NCI-H2227 (cell line): ENCODE data around the gene PSD.
A peak's percentile ranks its signal among the peaks of the same experiment; 100 is the strongest.

Source experiments
- DNase-seq: peaks from one replicate; lab custom pipeline; 2025; ENCODE audit not compliant: unreplicated experiment; lab: John Stamatoyannopoulos, UW

The PSD gene

DNA sequence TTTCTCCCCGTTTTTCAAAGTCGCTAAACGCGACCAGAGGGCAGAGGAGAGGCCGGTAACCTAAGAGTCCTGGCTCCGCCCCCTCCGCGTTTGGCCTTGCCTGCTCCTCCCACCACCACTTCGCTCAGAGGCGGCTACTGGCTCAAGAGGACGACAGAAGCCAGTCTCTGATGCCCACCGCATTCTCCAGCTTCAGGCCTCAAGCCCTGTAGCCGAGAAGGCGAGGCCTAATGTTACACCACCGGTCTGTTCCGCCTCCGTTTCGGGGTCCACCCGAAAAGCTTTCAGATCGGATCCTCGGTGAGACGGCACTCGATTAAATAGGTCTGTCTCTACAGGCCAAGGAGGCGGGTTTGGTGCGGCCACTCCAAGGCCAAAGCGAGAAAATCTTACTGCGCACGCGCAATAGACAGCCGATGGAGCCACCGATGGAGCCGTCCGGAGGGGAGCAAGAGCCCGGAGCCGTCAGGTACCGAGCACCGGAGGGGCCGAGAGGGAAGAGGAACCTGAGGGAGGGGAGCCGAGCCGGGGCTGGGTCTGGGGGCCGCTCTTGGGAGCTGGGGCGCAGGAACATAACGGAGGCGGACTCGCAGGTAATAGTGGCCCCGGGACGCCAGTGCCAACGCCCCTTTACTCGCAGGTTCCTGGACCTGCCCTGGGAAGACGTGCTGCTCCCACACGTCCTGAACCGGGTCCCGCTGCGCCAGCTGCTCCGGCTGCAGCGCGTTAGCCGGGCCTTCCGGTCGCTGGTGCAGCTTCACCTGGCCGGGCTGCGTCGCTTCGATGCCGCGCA lies 2.3 kb upstream of the PSD start, which contains the start of gene FBXL15:
TSS of gene FBXL15 (plus strand) at position 123 of the 793 bp plus-strand sequence. CDS start at position 417, 294 bp downstream.
- DNase-seq = peak; percentile 97

GRCh38 chr10:102420181-102420713 lies 1.7 kb upstream of the PSD start:
- no peak for DNase-seq

GRCh38 chr10:102419269-102420180 lies 940 bp upstream of the PSD start:
- DNase-seq = peak; percentile 88

- DNase-seq = no peak
Observed at GRCh38 chr10:102416695-102417094, 1.9 kb downstream of the PSD start.

- no peak for DNase-seq
Observed at GRCh38 chr10:102416283-102416682, 2.3 kb downstream of the PSD start.

- DNase-seq = no peak
Observed at GRCh38 chr10:102414749-102415148, 3.8 kb downstream of the PSD start.

- no peak for DNase-seq
Observed at GRCh38 chr10:102413806-102414561, 4.6 kb downstream of the PSD start.

DNA sequence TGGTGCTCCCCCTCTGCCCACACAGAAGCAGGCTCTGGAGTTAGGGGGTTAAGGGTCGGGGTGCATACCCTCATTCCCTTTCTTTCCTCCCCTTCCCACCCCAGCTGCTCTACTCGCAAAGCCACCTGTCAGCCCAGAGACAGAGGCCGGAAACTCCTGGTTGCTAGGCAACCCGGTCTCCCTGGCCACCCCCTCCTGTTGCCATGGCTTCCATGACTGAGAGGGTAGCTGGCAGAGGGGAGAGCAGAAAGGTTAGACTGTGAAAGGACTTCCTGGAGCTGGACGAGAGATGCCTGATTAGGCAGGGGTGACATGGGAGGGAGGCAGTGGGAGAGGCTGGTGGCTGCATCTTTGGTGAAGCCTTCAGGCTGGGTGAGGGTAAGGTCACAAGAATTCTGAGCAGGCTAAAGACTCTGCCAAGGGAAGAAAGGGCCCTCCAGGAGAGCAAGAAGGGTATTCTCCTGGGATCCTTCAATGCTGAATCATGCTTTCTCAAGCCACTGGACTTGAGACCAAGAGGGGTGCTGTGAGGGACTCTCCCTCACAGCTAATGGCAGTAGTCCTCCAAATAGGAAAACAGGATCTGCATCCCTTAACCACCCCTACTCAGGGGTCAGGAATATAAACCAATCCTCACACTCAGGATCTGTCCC lies 5.4 kb downstream of the PSD start:
- DNase-seq = peak; percentile 88

- no peak for DNase-seq
Observed at GRCh38 chr10:102412293-102412692, 6.3 kb downstream of the PSD start.

DNA sequence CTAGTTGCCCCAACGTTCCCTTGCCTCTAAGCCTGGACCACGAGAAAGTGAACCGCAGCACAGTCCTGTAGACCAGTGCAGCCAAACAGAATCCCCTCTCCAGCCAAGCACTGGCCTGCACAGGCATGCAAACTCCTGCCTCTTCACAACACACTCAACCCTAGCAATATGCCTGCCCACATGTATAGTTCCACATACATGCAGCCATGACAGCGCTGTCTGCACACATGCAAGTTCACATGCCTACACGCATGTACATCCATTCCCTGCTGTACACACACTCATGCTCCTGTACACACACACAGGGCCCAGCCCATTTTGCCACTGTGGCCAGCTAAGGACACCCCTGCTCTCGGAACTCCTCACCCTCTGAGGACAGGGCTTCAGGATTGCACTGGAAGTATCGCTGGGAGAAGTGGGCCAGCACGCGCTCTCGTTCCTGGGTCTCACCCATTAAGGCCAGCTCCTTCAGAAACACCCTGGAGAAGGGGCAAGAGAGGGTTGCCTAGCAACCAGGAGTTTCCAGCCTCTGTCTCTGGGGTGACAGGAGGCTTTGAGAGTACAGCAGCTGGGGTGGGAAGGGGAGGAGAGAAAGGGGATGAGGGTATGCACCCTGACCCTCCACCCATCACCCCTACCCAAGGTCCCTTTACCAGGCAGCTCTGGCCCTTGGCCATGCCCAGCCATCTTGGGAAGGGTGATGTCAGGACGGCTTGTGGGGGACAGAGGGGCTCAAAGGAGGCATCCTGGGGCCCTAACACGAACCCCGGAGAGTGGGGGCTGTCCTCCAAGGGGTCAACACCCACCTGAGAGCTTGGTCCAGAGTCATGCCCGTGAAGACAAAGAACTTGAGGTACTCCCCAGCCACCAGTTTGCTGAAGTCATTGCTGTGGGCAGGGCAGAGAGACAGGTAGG lies 7.0 kb downstream of the PSD start:
- peak; percentile 25 for DNase-seq

DNA sequence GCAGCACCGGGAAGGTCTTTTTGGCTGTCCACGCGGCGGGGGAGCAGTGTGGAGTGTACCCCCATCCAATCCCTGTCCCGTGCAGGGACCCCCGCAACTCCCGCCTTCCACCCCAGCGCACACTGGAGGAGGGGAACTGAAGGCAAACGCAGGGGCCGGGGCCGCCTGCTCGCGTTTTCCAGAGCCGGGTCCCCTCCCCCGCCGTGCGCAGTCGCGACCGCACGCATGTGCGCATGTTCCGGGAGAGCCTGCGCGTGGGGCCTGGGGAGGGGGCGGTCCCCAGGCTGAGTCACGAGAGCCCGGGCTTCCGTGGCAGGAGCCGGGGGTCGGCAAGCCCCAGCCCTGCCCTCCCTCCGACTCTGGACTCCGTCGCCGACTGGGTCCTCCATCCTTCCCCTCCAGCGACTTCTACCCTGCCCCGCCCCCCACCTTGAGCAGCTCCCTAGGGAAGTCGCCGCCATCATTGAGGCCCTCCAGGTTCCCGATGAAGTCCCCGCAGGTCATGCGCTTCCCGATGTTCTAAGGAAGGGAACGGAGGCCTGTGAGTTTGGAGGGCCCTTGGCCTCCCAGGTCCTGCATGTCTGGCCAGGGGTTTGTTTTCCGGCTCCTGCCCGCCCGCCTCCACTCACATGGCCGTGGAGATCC lies 8.0 kb downstream of the PSD start:
- DNase-seq = peak; percentile 48

DNA sequence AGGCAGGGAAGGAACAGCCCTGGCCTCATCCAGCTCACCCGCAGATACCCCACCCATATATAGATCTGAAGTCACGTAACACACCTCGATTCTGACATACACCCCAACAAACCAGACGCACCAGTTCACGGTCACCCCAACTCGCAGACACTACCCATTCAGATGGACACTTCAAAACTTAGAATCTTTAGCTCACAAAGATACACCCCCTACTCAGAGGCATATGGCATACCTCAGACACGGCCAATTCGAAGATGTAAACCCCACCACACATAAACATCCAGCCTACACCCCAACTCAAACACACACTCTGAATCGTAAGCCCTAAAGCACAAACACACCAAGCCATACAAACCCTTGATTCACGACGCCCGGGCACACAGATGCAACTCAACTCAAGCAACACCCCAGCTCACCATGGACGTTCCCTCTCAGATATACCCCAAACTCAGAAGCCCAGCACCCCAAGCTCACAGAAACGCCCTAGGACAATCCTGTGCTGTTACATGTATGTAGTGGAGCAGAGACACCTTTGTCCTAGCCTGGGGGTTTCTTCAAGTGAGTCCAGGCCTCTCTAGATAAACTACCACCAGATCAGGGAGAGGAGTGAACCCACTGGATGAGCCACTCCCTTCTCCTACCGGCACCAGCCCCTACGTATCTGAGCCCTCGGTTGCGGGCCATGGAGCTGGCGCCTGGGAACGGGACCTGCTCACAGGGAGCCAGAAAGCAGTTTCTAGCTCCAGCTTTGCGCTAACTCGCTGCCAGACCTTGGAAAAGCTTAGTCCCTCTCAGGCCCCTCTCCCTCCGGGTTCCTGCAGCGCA lies 8.8 kb downstream of the PSD start:
- peak; percentile 28 for DNase-seq

- DNase-seq = peak; percentile 75
Observed at GRCh38 chr10:102408728-102409603, 9.6 kb downstream of the PSD start.

GRCh38 chr10:102408131-102408727 lies 10.4 kb downstream of the PSD start:
- no peak for DNase-seq

- no peak for DNase-seq
Observed at GRCh38 chr10:102407425-102408130, 11.0 kb downstream of the PSD start.

GRCh38 chr10:102406815-102407214 lies 11.8 kb downstream of the PSD start:
- no peak for DNase-seq
